CD14-positive monocyte (primary cell): Measurements from ENCODE around the gene N4BP2L2. TPM values are rescaled to one million over a fixed set of nuclear protein-coding genes. Genes with fewer than 3 reads are reported as not detected.
A peak's percentile ranks its signal among the peaks of the same experiment; 100 is the strongest.

ENCODE experiments used
- DNase-seq, 3 donors: peaks; one replicate each; pipeline ENCODE4 v3.0.0-alpha.2; 2011 to 2022
- H2AFZ ChIP-seq: 2 replicates; pipeline ENCODE4 v1.6.0; 2012; ENCODE audit warnings: mild to moderate bottlenecking, low read depth, low read length, inconsistent platforms; ENCODE audit not compliant: insufficient read depth, poor library complexity, severe bottlenecking
- H3K27ac ChIP-seq, 2 donors: 1 replicate in 1 of 2; 2 replicates in 1 of 2; pipeline ENCODE4 v1.5.1; 2012 to 2013; ENCODE audit warnings: low read length in 2 of 2, control low read depth in 1 of 2, inconsistent platforms in 1 of 2, low read depth in 1 of 2, mild to moderate bottlenecking in 1 of 2
- H3K27me3 ChIP-seq, 2 donors: one replicate each; pipeline versions ENCODE4 v1.6.0 to v1.6.1; 2011 to 2013; ENCODE audit warnings: low read length in 2 of 2; ENCODE audit not compliant: control insufficient read depth in 2 of 2, insufficient read depth in 2 of 2
- H3K36me3 ChIP-seq, 2 donors: replicated peaks in 1 of 2; 1 replicate in 1 of 2; 2 replicates in 1 of 2; pipeline versions ENCODE4 v1.5.1 to v1.6.1; 2012 to 2013; ENCODE audit warnings: low read length in 2 of 2, control low read depth in 1 of 2, inconsistent platforms in 1 of 2, mild to moderate bottlenecking in 1 of 2; ENCODE audit not compliant: insufficient read depth in 2 of 2, control insufficient read depth in 1 of 2
- H3K4me1 ChIP-seq, 2 donors: 1 replicate in 1 of 2; 2 replicates in 1 of 2; pipeline versions ENCODE4 v1.5.1 to v1.6.1; 2012 to 2013; ENCODE audit warnings: low read length in 2 of 2, control low read depth in 1 of 2, inconsistent platforms in 1 of 2, mild to moderate bottlenecking in 1 of 2, moderate library complexity in 1 of 2; ENCODE audit not compliant: insufficient read depth in 2 of 2, control insufficient read depth in 1 of 2
- H3K4me2 ChIP-seq: replicated peaks from 2 replicates; pipeline ENCODE3; 2012; ENCODE audit warnings: low read length, moderate library complexity, mild to moderate bottlenecking; ENCODE audit not compliant: poor library complexity, severe bottlenecking; ENCODE audit errors: extremely low read depth
- H3K4me3 ChIP-seq, 3 experiments: fragments of 200-600 bp in 1 of 3; sonication (generic) in 1 of 3; replicated peaks in 1 of 3; 1 replicate in 2 of 3; 2 replicates in 1 of 3; pipeline ENCODE4 v1.5.1; 2011 to 2013; ENCODE audit warnings: low read length in 3 of 3, mild to moderate bottlenecking in 3 of 3, control low read depth in 2 of 3, low read depth in 2 of 3, inconsistent platforms in 1 of 3, moderate library complexity in 1 of 3
- H3K79me2 ChIP-seq: 2 replicates; pipeline ENCODE4 v1.6.0; 2012; ENCODE audit warnings: mild to moderate bottlenecking, control low read depth, inconsistent platforms, low read length, moderate library complexity; ENCODE audit not compliant: insufficient read depth
- H3K9ac ChIP-seq: 2 replicates; pipeline ENCODE4 v1.6.0; 2017; ENCODE audit warnings: low read length, mild to moderate bottlenecking; ENCODE audit not compliant: insufficient read depth, poor library complexity, severe bottlenecking
- H3K9me3 ChIP-seq, 2 donors: replicated peaks in 1 of 2; 1 replicate in 1 of 2; 2 replicates in 1 of 2; pipeline versions ENCODE4 v1.5.1 to v1.6.1; 2012 to 2013; ENCODE audit warnings: low read length in 2 of 2, control low read depth in 1 of 2; ENCODE audit not compliant: control insufficient read depth in 1 of 2, insufficient read depth in 1 of 2
- H4K20me1 ChIP-seq: 2 replicates; pipeline ENCODE4 v1.6.0; 2012; ENCODE audit warnings: mild to moderate bottlenecking, low read length, control low read depth, moderate library complexity; ENCODE audit not compliant: insufficient read depth
- H3K27ac Mint-ChIP-seq, 7 donors: one replicate each; pipeline ENCODE4 v1.8.0; 2020; ENCODE audit warnings: mild to moderate bottlenecking in 7 of 7, mixed read lengths in 7 of 7, moderate library complexity in 6 of 7, inconsistent platforms in 2 of 7
- H3K27me3 Mint-ChIP-seq, 3 donors: one replicate each; pipeline ENCODE4 v1.8.0; 2021 to 2022; ENCODE audit warnings: low read depth in 3 of 3, mild to moderate bottlenecking in 3 of 3, mixed read lengths in 3 of 3, moderate library complexity in 3 of 3, inconsistent platforms in 1 of 3
- H3K36me3 Mint-ChIP-seq, 2 donors: one replicate each; pipeline ENCODE4 v1.8.0; 2020; ENCODE audit warnings: mixed read lengths in 2 of 2, inconsistent platforms in 1 of 2, mild to moderate bottlenecking in 1 of 2
- H3K4me1 Mint-ChIP-seq: one replicate; pipeline ENCODE4 v1.8.0; 2020; ENCODE audit warnings: mild to moderate bottlenecking, mixed read lengths
- H3K4me3 Mint-ChIP-seq, 2 donors: one replicate each; pipeline ENCODE4 v1.8.0; 2020; ENCODE audit warnings: mild to moderate bottlenecking in 2 of 2, mixed read lengths in 2 of 2, moderate library complexity in 1 of 2
- H3K9me3 Mint-ChIP-seq, 7 donors: one replicate each; pipeline ENCODE4 v1.8.0; 2020 to 2022; ENCODE audit warnings: mixed read lengths in 7 of 7, mild to moderate bottlenecking in 6 of 7, moderate library complexity in 6 of 7, inconsistent platforms in 2 of 7
- CTCF ChIP-seq: fragments of 200-600 bp; IDR thresholded peaks from one replicate; pipeline ENCODE4 v1.8.0; 2022; ENCODE audit warnings: antibody characterized with exemption, mild to moderate bottlenecking
- WGBS: methylation state at CpG from one replicate; pipeline ENCODE4 v1.1.5; 2013; ENCODE audit warnings: missing lambda C conversion rate; ENCODE audit not compliant: insufficient coverage; 5-methylcytosine and 5-hydroxymethylcytosine counted together
- intact Hi-C, 2 donors: fragments of 100-400 bp; cut with micrococcal nuclease; formaldehyde crosslinking; loops; one replicate each; pipeline versions ENCODE4 v1.15.0 to v1.15.1; 2023
- polyA plus RNA-seq, 3 donors: library from polyadenylated mRNA; depleted of rRNA in 1 of 3; unstranded in 2 of 3; stranded (reverse) in 1 of 3; fragments of 300-500 nt in 2 of 3; fragments of >200 nt in 1 of 3; fragmentation: Illumina TruSeq in 2 of 3; gene quantifications; 1 replicate in 2 of 3; 2 replicates in 1 of 3; pipeline ENCODE4 v1.2.3, GENCODE V29; 2012 to 2021

The N4BP2L2 gene
- polyA plus RNA-seq, 3 donors, result 94.2 to 105 (median 96.4) TPM

GRCh38 chr13:32428581-32429432 is 109.8 kb downstream of the N4BP2L2 start:
- H3K27me3 ChIP-seq, result no peaks in the 10 kb centered on the region
- H3K4me3 Mint-ChIP-seq, result peak overlapping the region; percentile 84 to 93
- peak overlapping the region; percentile 99 to 100 (median 99) for H3K27ac Mint-ChIP-seq
- peaks cover 45% of the 10 kb centered on the region for H3K4me1 Mint-ChIP-seq
- no peaks in the 10 kb centered on the region for H3K9me3 ChIP-seq
- H3K4me3 ChIP-seq, result peak overlapping the region; percentile 70 to 100 (median 81)
- intact Hi-C loops, result loop anchor here (5.0 to 10.0 kb wide), 3 partner anchors 108 to 117 kb away; partner anchors contain the start of genes BRCA2 (in 1 of the 2), N4BP2L2 (in 1 of the 2) and ZAR1L (in 1 of the 2)
- 0% methylated on average over 4 of the region's 9 CpGs for WGBS
- H3K27me3 Mint-ChIP-seq, result peaks cover 0 to 3% (median 2%) of the 10 kb centered on the region in 3 donors
- peaks cover 38% of the 10 kb centered on the region for H3K79me2 ChIP-seq
- H4K20me1 ChIP-seq, result peaks cover 16% of the 10 kb centered on the region
- peak overlapping the region; percentile 93 for H3K9ac ChIP-seq
- DNase-seq, result peak; percentile 71 to 92 (median 84)
- H3K36me3 ChIP-seq, result no peaks in the 10 kb centered on the region
- H3K36me3 Mint-ChIP-seq, result peaks cover 8 to 10% of the 10 kb centered on the region in 2 donors
- H2AFZ ChIP-seq, result peak overlapping the region; percentile 80
- H3K4me2 ChIP-seq, result peak overlapping the region; percentile 88
- peaks cover 0 to 3% (median 0%) of the 10 kb centered on the region in 7 donors for H3K9me3 Mint-ChIP-seq
- no peak for TF ChIP-seq CTCF
- peaks cover 41 to 48% of the 10 kb centered on the region in 2 donors for H3K4me1 ChIP-seq
- peak overlapping the region; percentile 95 to 96 for H3K27ac ChIP-seq

- WGBS, result under 1% methylated on average over 29 of the region's 40 CpGs
- no peaks in the 10 kb centered on the region for H3K27me3 ChIP-seq
- Mint-ChIP-seq H3K27me3 (peaks cover 0 to 3% (median 2%) of the 10 kb centered on the region in 3 donors), H3K4me1 (peaks cover 49% of the 10 kb centered on the region), H3K27ac (peak within 1 kb of the TSS; percentile 99 to 100 (median 99)), H3K9me3 (peaks cover 0 to 3% (median 0%) of the 10 kb centered on the region in 7 donors), H3K36me3 (peaks cover 10% of the 10 kb centered on the region in 2 donors), H3K4me3 (peak within 1 kb of the TSS; percentile 96 to 97)
- H2AFZ ChIP-seq, result peak within 1 kb of the TSS; percentile 80
- peaks cover 23% of the 10 kb centered on the region for H4K20me1 ChIP-seq
- peaks cover 46% of the 10 kb centered on the region for H3K79me2 ChIP-seq
- TF ChIP-seq CTCF, result no peak
- no peaks in the 10 kb centered on the region for H3K9me3 ChIP-seq
- peaks cover 44 to 52% of the 10 kb centered on the region in 2 donors for H3K4me1 ChIP-seq
- peak within 1 kb of the TSS; percentile 88 for H3K4me2 ChIP-seq
- H3K36me3 ChIP-seq, result no peaks in the 10 kb centered on the region
- peak within 1 kb of the TSS; percentile 95 to 96 for H3K27ac ChIP-seq
- DNase-seq, result peak; percentile 67 to 86 (median 77)
- peak within 1 kb of the TSS; percentile 93 for H3K9ac ChIP-seq
- intact Hi-C loops, result loop anchor here (5.0 to 10.0 kb wide), 3 partner anchors 109 to 116 kb away; partner anchors contain the start of genes BRCA2 (in 1 of the 2), N4BP2L2 (in 1 of the 2) and ZAR1L (in 1 of the 2)
- peak within 1 kb of the TSS; percentile 70 to 100 (median 81) for H3K4me3 ChIP-seq
Measured at GRCh38 chr13:32427852-32428580, 110.6 kb downstream of the N4BP2L2 start, which contains the start of gene N4BP2L1. TSS of gene N4BP2L1 (minus strand) at chr13:32428130. CDS start at chr13:32428082, 48 bp downstream.
